GM12865 (cell line): Measurements from ENCODE around the gene BTRC.

Source experiments
- DNase-seq: peaks from one replicate; pipeline ENCODE4 v3.0.0; 2010; ENCODE audit warnings: low read depth
- H3K4me3 ChIP-seq: 2 replicates; pipeline ENCODE4 v1.5.1; 2011; ENCODE audit warnings: mild to moderate bottlenecking, low read depth, low read length, control low read depth
- TF ChIP-seq, protein P1 (sequence below): IDR thresholded peaks from 2 replicates; pipeline ENCODE4 v1.5.1; 2011; ENCODE audit warnings: low read length, control low read depth, low read depth, inconsistent platforms; ENCODE audit not compliant: insufficient read depth; ENCODE audit errors: missing control alignments

The BTRC gene

DNA sequence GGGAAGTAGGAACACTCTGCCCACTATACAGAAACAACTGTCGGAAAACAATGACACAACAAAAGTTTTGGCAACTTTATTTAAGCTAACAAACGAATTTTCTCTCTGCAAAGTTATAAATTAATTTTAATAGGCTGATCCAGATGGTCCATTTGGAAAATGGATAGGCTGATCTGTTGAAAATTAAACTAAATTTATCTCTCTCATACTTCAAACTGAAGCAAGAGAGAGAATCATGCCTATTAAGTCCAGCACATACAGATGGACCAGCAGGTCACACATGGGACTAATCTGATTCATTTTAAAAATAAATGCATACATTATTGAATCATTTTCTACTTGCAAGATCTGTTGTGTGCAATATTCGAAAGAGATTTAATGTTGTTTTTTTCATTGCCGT is 110.1 kb downstream of the BTRC start:
- no peak overlapping the region for H3K4me3 ChIP-seq
- DNase-seq, result no peak
- TF ChIP-seq, protein P1, sequence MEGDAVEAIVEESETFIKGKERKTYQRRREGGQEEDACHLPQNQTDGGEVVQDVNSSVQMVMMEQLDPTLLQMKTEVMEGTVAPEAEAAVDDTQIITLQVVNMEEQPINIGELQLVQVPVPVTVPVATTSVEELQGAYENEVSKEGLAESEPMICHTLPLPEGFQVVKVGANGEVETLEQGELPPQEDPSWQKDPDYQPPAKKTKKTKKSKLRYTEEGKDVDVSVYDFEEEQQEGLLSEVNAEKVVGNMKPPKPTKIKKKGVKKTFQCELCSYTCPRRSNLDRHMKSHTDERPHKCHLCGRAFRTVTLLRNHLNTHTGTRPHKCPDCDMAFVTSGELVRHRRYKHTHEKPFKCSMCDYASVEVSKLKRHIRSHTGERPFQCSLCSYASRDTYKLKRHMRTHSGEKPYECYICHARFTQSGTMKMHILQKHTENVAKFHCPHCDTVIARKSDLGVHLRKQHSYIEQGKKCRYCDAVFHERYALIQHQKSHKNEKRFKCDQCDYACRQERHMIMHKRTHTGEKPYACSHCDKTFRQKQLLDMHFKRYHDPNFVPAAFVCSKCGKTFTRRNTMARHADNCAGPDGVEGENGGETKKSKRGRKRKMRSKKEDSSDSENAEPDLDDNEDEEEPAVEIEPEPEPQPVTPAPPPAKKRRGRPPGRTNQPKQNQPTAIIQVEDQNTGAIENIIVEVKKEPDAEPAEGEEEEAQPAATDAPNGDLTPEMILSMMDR, result no peak

DNA sequence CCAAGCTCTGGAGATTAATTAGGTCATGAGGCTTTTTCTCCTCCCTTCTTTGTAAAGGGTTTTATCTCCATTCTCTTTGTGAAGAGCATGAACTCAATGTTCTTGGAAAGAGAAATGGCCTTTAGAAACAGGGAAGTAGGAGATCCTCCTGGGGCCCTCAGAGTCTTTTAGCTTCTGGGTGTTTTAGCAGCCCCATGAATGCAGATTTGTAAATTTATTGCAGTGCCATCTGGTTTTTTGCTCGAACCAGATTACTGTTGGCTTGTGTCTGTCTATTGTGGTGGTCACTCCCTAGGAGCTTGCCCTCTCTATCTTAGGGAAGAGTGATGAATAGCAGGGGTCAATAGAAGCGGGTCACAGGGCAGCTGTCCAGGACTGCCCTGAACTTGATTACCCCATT is 110.6 kb downstream of the BTRC start:
- DNase-seq, result no peak
- H3K4me3 ChIP-seq, result no peak overlapping the region
- TF ChIP-seq, protein P1, result no peak

DNA sequence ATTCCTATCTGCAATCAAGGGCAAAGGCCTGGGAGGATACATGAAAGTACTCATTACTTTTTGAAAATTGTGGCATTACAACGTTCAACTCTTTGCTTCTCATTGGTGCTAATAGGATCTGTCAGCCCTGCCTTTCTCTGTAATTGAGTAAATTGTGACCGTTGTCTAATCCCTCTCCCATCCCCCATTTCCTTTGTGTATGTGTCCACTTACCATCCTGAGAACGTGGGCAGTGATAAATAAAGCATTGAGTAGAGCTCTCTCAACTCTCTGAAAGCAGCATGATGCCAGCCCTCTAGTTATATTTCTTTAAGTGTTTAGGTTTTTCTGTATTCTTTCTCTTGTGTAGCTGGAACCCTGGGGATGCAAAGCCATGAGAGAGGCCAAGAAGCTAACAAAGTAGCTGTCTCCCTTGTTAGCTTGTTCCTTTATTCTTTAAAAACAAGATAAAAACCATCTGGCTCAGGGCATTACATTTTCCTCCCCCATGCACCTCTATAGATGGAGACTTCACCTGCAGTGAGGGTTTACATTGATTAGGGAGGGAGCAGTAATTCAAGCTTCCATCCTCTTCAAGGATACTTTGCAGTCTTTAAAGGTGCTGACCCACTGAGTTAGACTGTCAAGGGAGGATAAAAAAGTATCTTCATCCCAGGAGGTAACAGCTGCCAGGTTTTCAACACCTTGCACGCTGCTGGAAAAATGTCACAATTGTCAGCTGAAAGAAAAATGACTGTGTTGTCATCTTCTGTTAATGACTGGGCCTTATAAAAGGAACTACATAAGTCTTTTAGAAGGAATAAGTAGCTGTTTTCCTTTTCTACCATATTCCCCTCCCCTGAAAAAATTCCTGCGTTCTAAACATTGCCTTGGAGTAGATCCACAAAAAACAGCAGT is 112.3 kb downstream of the BTRC start:
- TF ChIP-seq, protein P1, result no peak
- DNase-seq, result no peak

DNA sequence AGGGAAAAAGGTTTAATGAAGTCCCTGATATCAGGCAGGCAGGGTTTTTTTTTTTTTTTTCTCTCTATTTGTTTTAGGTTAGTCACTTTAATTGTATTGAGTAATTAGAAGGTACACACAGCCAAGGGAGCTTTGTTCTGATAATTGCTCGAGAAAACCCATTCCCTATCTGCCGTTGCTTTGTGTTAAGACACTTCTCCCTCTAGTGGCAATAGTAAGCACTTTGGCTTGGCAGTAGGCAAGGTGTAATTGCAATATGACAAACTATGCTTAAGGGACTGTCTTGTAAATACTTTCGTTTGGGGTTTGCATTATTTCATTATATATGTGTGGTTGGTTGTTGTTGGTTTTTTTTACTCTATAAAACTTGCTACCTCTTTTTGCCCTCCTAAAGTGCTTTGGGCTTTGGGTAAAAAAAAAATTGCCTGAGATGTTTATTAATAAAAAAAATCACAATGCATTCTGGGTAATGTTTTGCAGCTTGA is 113.4 kb downstream of the BTRC start:
- no peak overlapping the region for H3K4me3 ChIP-seq
- DNase-seq, result peak; percentile 76
- TF ChIP-seq, protein P1, result peak; percentile 82

More for the DNA sequence above, 112.3 kb downstream of the BTRC start:
- no peak overlapping the region for H3K4me3 ChIP-seq

DNA sequence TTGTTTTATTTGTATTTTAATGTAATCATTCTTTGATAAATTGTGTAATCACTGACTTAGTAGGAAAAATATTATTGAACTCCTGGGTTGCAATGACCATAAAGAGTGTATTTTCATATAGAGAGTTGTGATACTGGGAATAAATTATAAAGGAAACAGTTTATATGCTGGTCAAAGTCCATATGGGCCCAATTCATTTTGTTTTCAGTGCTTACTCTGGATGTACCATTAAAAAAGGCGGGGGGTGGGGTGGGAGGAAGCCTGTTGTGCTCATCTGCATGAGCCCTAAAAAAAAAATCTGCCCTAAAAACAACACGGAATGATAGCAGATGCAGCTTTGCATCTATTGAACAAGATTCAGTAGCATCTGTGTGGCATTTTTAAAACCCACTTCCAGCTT is 114.2 kb downstream of the BTRC start:
- no peak for DNase-seq
- TF ChIP-seq, protein P1, result no peak
- no peak overlapping the region for H3K4me3 ChIP-seq

DNA sequence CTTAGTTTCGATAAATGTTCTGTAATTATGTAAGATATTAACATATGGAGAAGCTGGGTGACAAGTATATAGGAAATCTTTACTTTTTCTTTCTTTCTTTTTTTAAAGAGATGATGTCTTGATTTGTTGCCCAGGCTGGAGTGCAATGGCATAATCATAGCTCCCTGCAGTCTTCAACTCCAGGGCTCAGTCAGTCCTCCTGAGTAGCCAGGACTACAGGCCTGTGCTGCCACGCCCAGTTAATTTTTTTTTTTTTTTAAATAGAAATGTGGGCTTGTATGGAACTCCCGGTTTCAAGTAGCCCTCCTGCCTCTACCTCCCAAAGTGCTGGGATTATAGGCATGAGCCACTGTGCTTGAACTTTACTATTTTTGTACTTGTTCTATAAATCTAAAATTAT is 122.4 kb downstream of the BTRC start:
- TF ChIP-seq, protein P1, result no peak
- no peak overlapping the region for H3K4me3 ChIP-seq
- DNase-seq, result no peak
